IPS-18c (cell line): ENCODE measurements around the gene CSKMT.
"Not testable (repeated sequence)": the region's sequence is repeated elsewhere in the genome, so short reads cannot be mapped to it uniquely, and the experiment has no call there.

Source experiments
- H3K4me3 ChIP-seq: 2 replicates; pipeline ENCODE4 v1.7.0; 2013; ENCODE audit warnings: low read depth, mild to moderate bottlenecking, low read length, moderate library complexity; ENCODE audit not compliant: insufficient read depth
- H3K9me3 ChIP-seq: one replicate; pipeline ENCODE4 v1.6.1; 2013; ENCODE audit warnings: mild to moderate bottlenecking, low read length, moderate library complexity; ENCODE audit not compliant: control insufficient read depth, insufficient read depth

Gene CSKMT

GRCh38 chr11:62649486-62649885 lies 15.6 kb upstream of the CSKMT start:
- Histone ChIP-seq H3K4me3 (no peak overlapping the region), H3K9me3 (no peaks in the 10 kb centered on the region)

- H3K4me3 ChIP-seq, H3K9me3 ChIP-seq: not testable (repeated sequence)
These were observed 14.8 kb upstream of the CSKMT start for GRCh38 chr11:62650283-62650682.

- Histone ChIP-seq H3K4me3 (peak overlapping the region; percentile 96), H3K9me3 (no peaks in the 10 kb centered on the region)
These were observed 12.7 kb upstream of the CSKMT start for GRCh38 chr11:62652161-62653006.

- Histone ChIP-seq H3K4me3 (no peak overlapping the region), H3K9me3 (no peaks in the 10 kb centered on the region)
These were observed 10.8 kb upstream of the CSKMT start for GRCh38 chr11:62654297-62654696.

GRCh38 chr11:62656796-62657429 lies 8.2 kb upstream of the CSKMT start:
- Histone ChIP-seq H3K9me3 (no peaks in the 10 kb centered on the region), H3K4me3 (no peak overlapping the region)

- H3K9me3 ChIP-seq = no peaks in the 10 kb centered on the region
- H3K4me3 ChIP-seq = peak overlapping the region; percentile 100
These were observed 572 bp upstream of the CSKMT start for GRCh38 chr11:62664405-62665074.

- Histone ChIP-seq H3K4me3 (peak overlapping the region; percentile 100), H3K9me3 (no peaks in the 10 kb centered on the region)
These were observed 617 bp downstream of the CSKMT start for GRCh38 chr11:62665599-62666258.

GRCh38 chr11:62666259-62666926 lies 1.3 kb downstream of the CSKMT start:
- Histone ChIP-seq H3K4me3 (peak overlapping the region; percentile 100), H3K9me3 (no peaks in the 10 kb centered on the region)

- no peaks in the 10 kb centered on the region for H3K9me3 ChIP-seq
- H3K4me3 ChIP-seq = no peak overlapping the region
These were observed 2.3 kb downstream of the CSKMT start for GRCh38 chr11:62667460-62667859.

- H3K4me3 ChIP-seq = no peak overlapping the region
These were observed 4.5 kb downstream of the CSKMT start for GRCh38 chr11:62669420-62670161.

GRCh38 chr11:62671236-62671607 lies 6.1 kb downstream of the CSKMT start:
- Histone ChIP-seq H3K9me3 (no peaks in the 10 kb centered on the region), H3K4me3 (peak overlapping the region; percentile 98)

More at GRCh38 chr11:62669420-62670161, 4.5 kb downstream of the CSKMT start:
- H3K9me3 ChIP-seq = no peaks in the 10 kb centered on the region

- Histone ChIP-seq H3K4me3 (peak within 1 kb of the TSS; percentile 98), H3K9me3 (no peaks in the 10 kb centered on the region)
These were observed 6.7 kb downstream of the CSKMT start, which contains the start of the genes LBHD1 and UQCC3 for GRCh38 chr11:62671608-62672389. TSS of gene LBHD1 (minus strand) at chr11:62672267. CDS start at chr11:62670031, 2,236 bp downstream. TSS of gene UQCC3 (plus strand) at chr11:62671673. CDS start at chr11:62671746, 73 bp downstream.

- no peaks in the 10 kb centered on the region for H3K9me3 ChIP-seq
- H3K4me3 ChIP-seq = no peak overlapping the region
These were observed 8.0 kb downstream of the CSKMT start for GRCh38 chr11:62673196-62673525.

- not testable (repeated sequence) for H3K9me3 ChIP-seq, H3K4me3 ChIP-seq
These were observed 10.3 kb downstream of the CSKMT start for GRCh38 chr11:62675415-62675814.

- Histone ChIP-seq H3K9me3 (no peaks in the 10 kb centered on the region), H3K4me3 (no peak overlapping the region)
These were observed 11.6 kb downstream of the CSKMT start for GRCh38 chr11:62676698-62677097.

- Histone ChIP-seq H3K4me3 (no peak overlapping the region), H3K9me3 (no peaks in the 10 kb centered on the region)
These were observed 12.0 kb downstream of the CSKMT start for GRCh38 chr11:62677156-62677555.
